ENCODE measurements around the gene CFAP20DC. TPM values are rescaled to one million over a fixed set of nuclear protein-coding genes. Genes with fewer than 3 reads are reported as not detected.
"Not testable (repeated sequence)": the region's sequence is repeated elsewhere in the genome, so short reads cannot be mapped to it uniquely, and the experiment has no call there.

CFAP20DC gene
- 1 to 10 TPM; 1.8 to 6.2 TPM for total RNA-seq

GRCh38 chr3:59049671-59050331 lies at the start of gene CFAP20DC:
CFAP20DC (minus strand) TSS chr3:59050025; CDS start chr3:59049631, 394 bp downstream.
- no peaks in the 10 kb centered on the region for H3K4me1 Mint-ChIP-seq
- peak within 1 kb of the TSS; percentile 89 for H3K27ac Mint-ChIP-seq
- peak within 1 kb of the TSS; percentile 43 for H3K4me3 Mint-ChIP-seq
- peak; percentile 98 for ATAC-seq (replicated peaks)
- no peaks in the 10 kb centered on the region for H3K9me3 Mint-ChIP-seq
- H3K36me3 Mint-ChIP-seq (ENCODE audit: low read depth) = no peaks in the 10 kb centered on the region
- H3K27me3 Mint-ChIP-seq = no peaks in the 10 kb centered on the region

DNA sequence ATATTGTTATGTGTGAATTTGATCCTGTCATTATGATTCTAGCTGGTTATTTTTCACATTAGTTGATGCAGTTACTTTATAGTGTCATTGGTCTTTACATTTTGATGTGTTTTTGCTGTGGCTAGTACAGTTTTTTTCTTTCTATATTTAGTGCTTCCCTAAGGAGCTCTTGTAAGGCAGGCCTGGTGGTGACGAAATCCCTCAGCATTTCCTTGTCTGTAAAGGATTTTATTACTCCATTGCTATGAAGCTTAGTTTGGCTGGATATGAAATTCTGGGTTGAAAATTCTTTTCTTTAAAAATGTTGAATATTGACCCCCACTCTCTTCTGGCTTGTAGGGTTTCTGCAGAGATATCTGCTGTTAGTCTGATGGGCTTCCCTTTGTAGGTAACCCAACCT lies 48.7 kb upstream of the CFAP20DC start:
- not testable (repeated sequence) for H3K4me1 Mint-ChIP-seq; ATAC-seq (replicated peaks); H3K4me3 Mint-ChIP-seq; H3K36me3 Mint-ChIP-seq (ENCODE audit: low read depth); H3K27ac Mint-ChIP-seq
- Mint-ChIP-seq H3K9me3 (peaks cover 11% of the 10 kb centered on the region), H3K27me3 (peaks cover 28% of the 10 kb centered on the region)

- H3K27me3 Mint-ChIP-seq = peaks cover 15% of the 10 kb centered on the region
- ATAC-seq (replicated peaks) = no peak
- H3K4me1 Mint-ChIP-seq = no peaks in the 10 kb centered on the region
- H3K27ac Mint-ChIP-seq = no peak overlapping the region
- no peak overlapping the region for H3K4me3 Mint-ChIP-seq
- no peaks in the 10 kb centered on the region for H3K36me3 Mint-ChIP-seq (ENCODE audit: low read depth)
- H3K9me3 Mint-ChIP-seq = peaks cover 11% of the 10 kb centered on the region
These were observed 44.6 kb upstream of the CFAP20DC start for GRCh38 chr3:59094446-59094845.

GRCh38 chr3:59093521-59093920 lies 43.7 kb upstream of the CFAP20DC start:
- H3K36me3 Mint-ChIP-seq (ENCODE audit: low read depth) = no peaks in the 10 kb centered on the region
- H3K27me3 Mint-ChIP-seq = peaks cover 10% of the 10 kb centered on the region
- H3K9me3 Mint-ChIP-seq = peaks cover 11% of the 10 kb centered on the region
- no peak overlapping the region for H3K27ac Mint-ChIP-seq
- no peak overlapping the region for H3K4me3 Mint-ChIP-seq
- no peak for ATAC-seq (replicated peaks)
- no peaks in the 10 kb centered on the region for H3K4me1 Mint-ChIP-seq

DNA sequence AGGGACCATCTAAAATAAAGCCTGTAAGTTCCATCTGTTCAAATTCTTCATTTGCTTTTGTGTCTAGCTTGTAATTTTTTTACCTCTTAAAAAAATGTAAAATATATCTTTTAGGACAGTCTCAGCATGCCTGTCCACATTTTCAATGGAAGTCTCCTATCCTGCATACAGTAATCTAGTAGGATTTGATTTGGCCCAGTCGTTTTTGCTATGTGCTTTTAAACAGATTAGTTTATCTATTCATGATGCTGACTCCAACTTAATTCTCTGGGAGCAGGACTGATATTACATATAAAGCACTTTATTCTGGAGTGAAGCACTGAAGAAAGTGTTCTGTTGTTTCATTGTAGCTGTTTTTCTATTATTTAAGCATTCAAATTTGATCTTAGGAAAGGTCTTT lies 38.9 kb upstream of the CFAP20DC start:
- H3K4me1 Mint-ChIP-seq = no peaks in the 10 kb centered on the region
- no peaks in the 10 kb centered on the region for H3K9me3 Mint-ChIP-seq
- no peak overlapping the region for H3K27ac Mint-ChIP-seq
- ATAC-seq (replicated peaks) = no peak
- H3K4me3 Mint-ChIP-seq = no peak overlapping the region
- H3K27me3 Mint-ChIP-seq = peaks cover 19% of the 10 kb centered on the region
- H3K36me3 Mint-ChIP-seq (ENCODE audit: low read depth) = no peaks in the 10 kb centered on the region

GRCh38 chr3:59085976-59086375 lies 36.2 kb upstream of the CFAP20DC start:
- Mint-ChIP-seq H3K27ac (no peak overlapping the region), H3K9me3 (no peaks in the 10 kb centered on the region), H3K36me3 (ENCODE audit: low read depth) (no peaks in the 10 kb centered on the region), H3K4me3 (no peak overlapping the region), H3K27me3 (peaks cover 29% of the 10 kb centered on the region), H3K4me1 (no peaks in the 10 kb centered on the region)
- no peak for ATAC-seq (replicated peaks)

- Mint-ChIP-seq H3K4me3 (no peak overlapping the region), H3K27me3 (peaks cover 36% of the 10 kb centered on the region), H3K9me3 (no peaks in the 10 kb centered on the region), H3K27ac (no peak overlapping the region), H3K4me1 (no peaks in the 10 kb centered on the region), H3K36me3 (ENCODE audit: low read depth) (no peaks in the 10 kb centered on the region)
- no peak for ATAC-seq (replicated peaks)
These were observed 34.8 kb upstream of the CFAP20DC start for GRCh38 chr3:59084583-59084982.

DNA sequence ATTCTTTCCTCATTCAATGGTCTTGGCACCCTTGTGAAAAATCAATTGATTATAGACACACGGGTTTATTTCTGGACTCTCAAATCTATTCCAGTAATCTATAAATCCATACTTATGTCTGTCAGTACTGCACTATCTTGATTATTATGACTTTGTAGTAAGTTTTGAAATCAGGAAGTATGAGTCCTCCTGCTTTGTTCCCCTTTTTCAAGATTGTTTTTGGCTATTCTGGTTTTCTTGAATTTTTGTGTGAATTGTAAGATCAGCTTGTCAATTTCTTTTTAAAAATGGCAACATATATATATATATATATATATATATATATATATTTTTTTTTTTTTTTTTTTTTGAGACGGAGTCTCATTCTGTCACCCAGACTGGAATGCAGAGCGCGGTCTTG lies 32.3 kb upstream of the CFAP20DC start:
- no peaks in the 10 kb centered on the region for H3K9me3 Mint-ChIP-seq
- no peak overlapping the region for H3K4me3 Mint-ChIP-seq
- no peak for ATAC-seq (replicated peaks)
- H3K27me3 Mint-ChIP-seq = peaks cover 37% of the 10 kb centered on the region
- H3K27ac Mint-ChIP-seq = no peak overlapping the region
- H3K4me1 Mint-ChIP-seq = no peaks in the 10 kb centered on the region
- no peaks in the 10 kb centered on the region for H3K36me3 Mint-ChIP-seq (ENCODE audit: low read depth)

- H3K9me3 Mint-ChIP-seq = no peaks in the 10 kb centered on the region
- H3K36me3 Mint-ChIP-seq (ENCODE audit: low read depth) = no peaks in the 10 kb centered on the region
- no peak overlapping the region for H3K27ac Mint-ChIP-seq
- H3K4me1 Mint-ChIP-seq = no peaks in the 10 kb centered on the region
- no peak overlapping the region for H3K4me3 Mint-ChIP-seq
- peaks cover 35% of the 10 kb centered on the region for H3K27me3 Mint-ChIP-seq
- no peak for ATAC-seq (replicated peaks)
These were observed 31.2 kb upstream of the CFAP20DC start for GRCh38 chr3:59081071-59081470.

- Mint-ChIP-seq H3K4me3 (no peak overlapping the region), H3K36me3 (ENCODE audit: low read depth) (no peaks in the 10 kb centered on the region), H3K9me3 (no peaks in the 10 kb centered on the region), H3K27ac (no peak overlapping the region), H3K4me1 (no peaks in the 10 kb centered on the region), H3K27me3 (peaks cover 32% of the 10 kb centered on the region)
- no peak for ATAC-seq (replicated peaks)
These were observed 30.1 kb upstream of the CFAP20DC start for GRCh38 chr3:59079962-59080361.

- H3K4me3 Mint-ChIP-seq = no peak overlapping the region
These were observed 24.9 kb upstream of the CFAP20DC start for GRCh38 chr3:59074764-59075163.

GRCh38 chr3:59072681-59073080 lies 22.9 kb upstream of the CFAP20DC start:
- no peak for ATAC-seq (replicated peaks)
- H3K27me3 Mint-ChIP-seq = peaks cover 25% of the 10 kb centered on the region
- no peaks in the 10 kb centered on the region for H3K36me3 Mint-ChIP-seq (ENCODE audit: low read depth)
- no peaks in the 10 kb centered on the region for H3K4me1 Mint-ChIP-seq
- no peak overlapping the region for H3K4me3 Mint-ChIP-seq
- H3K9me3 Mint-ChIP-seq = no peaks in the 10 kb centered on the region
- H3K27ac Mint-ChIP-seq = no peak overlapping the region

More at GRCh38 chr3:59074764-59075163, 24.9 kb upstream of the CFAP20DC start:
- Mint-ChIP-seq H3K4me1 (no peaks in the 10 kb centered on the region), H3K27me3 (peaks cover 26% of the 10 kb centered on the region), H3K27ac (no peak overlapping the region), H3K9me3 (no peaks in the 10 kb centered on the region), H3K36me3 (ENCODE audit: low read depth) (no peaks in the 10 kb centered on the region)
- no peak for ATAC-seq (replicated peaks)

GRCh38 chr3:59069838-59070237 lies 20.0 kb upstream of the CFAP20DC start:
- Mint-ChIP-seq H3K4me1 (no peaks in the 10 kb centered on the region), H3K4me3 (no peak overlapping the region), H3K36me3 (ENCODE audit: low read depth) (no peaks in the 10 kb centered on the region), H3K27me3 (peaks cover 31% of the 10 kb centered on the region), H3K27ac (no peak overlapping the region), H3K9me3 (no peaks in the 10 kb centered on the region)
- peak; percentile 74 for ATAC-seq (replicated peaks)

DNA sequence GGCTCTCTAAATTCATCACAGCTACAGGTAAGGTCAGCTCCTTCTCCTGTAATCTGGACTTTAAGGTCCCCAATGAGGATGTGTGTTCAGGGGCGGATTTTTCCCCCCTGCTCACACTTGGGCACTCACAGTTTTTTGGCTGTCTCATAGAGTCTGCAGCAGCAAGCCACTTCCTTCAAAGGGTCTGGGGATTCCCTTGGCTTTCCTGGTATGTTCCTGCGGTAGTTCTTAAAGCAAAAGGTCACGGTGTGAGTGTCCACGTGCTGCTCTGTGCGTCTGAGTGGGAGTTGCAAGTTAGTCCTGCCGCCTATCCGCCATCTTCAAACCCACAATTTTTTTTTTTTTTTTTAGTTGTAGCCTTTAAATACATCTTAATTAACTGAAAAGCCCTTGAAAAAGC lies 15.4 kb upstream of the CFAP20DC start:
- H3K9me3 Mint-ChIP-seq = no peaks in the 10 kb centered on the region
- H3K27ac Mint-ChIP-seq = no peak overlapping the region
- H3K27me3 Mint-ChIP-seq = peaks cover 25% of the 10 kb centered on the region
- H3K4me3 Mint-ChIP-seq = no peak overlapping the region
- no peaks in the 10 kb centered on the region for H3K4me1 Mint-ChIP-seq
- no peaks in the 10 kb centered on the region for H3K36me3 Mint-ChIP-seq (ENCODE audit: low read depth)
- ATAC-seq (replicated peaks) = no peak

DNA sequence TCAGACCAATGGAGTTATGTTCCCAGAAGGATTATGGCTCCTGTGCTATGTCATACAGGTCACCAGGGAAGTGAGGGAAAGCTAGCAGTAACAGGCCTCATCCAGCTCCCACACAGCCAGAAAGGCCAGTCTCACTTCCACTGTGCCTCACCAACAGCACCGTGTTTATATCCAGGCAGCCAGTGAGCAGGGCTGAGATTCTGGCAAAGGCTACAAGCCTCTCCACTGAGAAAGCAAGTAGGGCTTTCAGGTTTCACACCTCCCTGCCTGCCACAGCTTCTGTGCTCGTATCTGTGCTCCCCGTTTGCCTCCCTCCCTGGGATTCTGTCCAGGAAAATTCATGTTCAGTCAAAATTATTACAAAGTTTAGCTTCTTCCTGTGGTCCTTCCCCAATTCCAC lies 14.9 kb upstream of the CFAP20DC start:
- H3K27me3 Mint-ChIP-seq = peaks cover 23% of the 10 kb centered on the region
- H3K27ac Mint-ChIP-seq = no peak overlapping the region
- no peak overlapping the region for H3K4me3 Mint-ChIP-seq
- no peaks in the 10 kb centered on the region for H3K4me1 Mint-ChIP-seq
- no peak for ATAC-seq (replicated peaks)
- H3K36me3 Mint-ChIP-seq (ENCODE audit: low read depth) = no peaks in the 10 kb centered on the region
- H3K9me3 Mint-ChIP-seq = no peaks in the 10 kb centered on the region

GRCh38 chr3:59064276-59064675 lies 14.5 kb upstream of the CFAP20DC start:
- ATAC-seq (replicated peaks) = no peak
- no peaks in the 10 kb centered on the region for H3K9me3 Mint-ChIP-seq
- H3K36me3 Mint-ChIP-seq (ENCODE audit: low read depth) = no peaks in the 10 kb centered on the region
- H3K27ac Mint-ChIP-seq = no peak overlapping the region
- H3K4me1 Mint-ChIP-seq = no peaks in the 10 kb centered on the region
- peaks cover 20% of the 10 kb centered on the region for H3K27me3 Mint-ChIP-seq
- no peak overlapping the region for H3K4me3 Mint-ChIP-seq

Data from activated T-helper 17 cell treated with anti-CD3 and anti-CD28 coated beads, Interleukin-2, amount 50 U/mL, for 72 hours (primary cell).